ENCODE results near the gene ZNF280D.
"Not testable (repeated sequence)": the region's sequence is repeated elsewhere in the genome, so short reads cannot be mapped to it uniquely, and the experiment has no call there.

The ZNF280D gene

GRCh38 chr15:56724232-56724631 lies 9.1 kb downstream of the ZNF280D start:
- H3K27ac ChIP-seq, result no peak overlapping the region
- TF ChIP-seq CTCF (conservative IDR thresholded peaks at IDR 0.05) (no peak), ZFX (IDR thresholded peaks at IDR 0.05) (no peak)

- H3K27ac ChIP-seq, result no peak overlapping the region
- no peak for TF ChIP-seq ZFX (IDR thresholded peaks at IDR 0.05)
- no peak for TF ChIP-seq CTCF (conservative IDR thresholded peaks at IDR 0.05)
These were observed 9.5 kb downstream of the ZNF280D start for GRCh38 chr15:56723787-56724186.

- TF ChIP-seq CTCF (conservative IDR thresholded peaks at IDR 0.05), result no peak
- TF ChIP-seq ZFX (IDR thresholded peaks at IDR 0.05), result no peak
- no peak overlapping the region for H3K27ac ChIP-seq
These were observed 13.3 kb downstream of the ZNF280D start for GRCh38 chr15:56719774-56720555.

GRCh38 chr15:56719021-56719612 lies 14.2 kb downstream of the ZNF280D start:
- TF ChIP-seq CTCF (conservative IDR thresholded peaks at IDR 0.05) (no peak), ZFX (IDR thresholded peaks at IDR 0.05) (no peak)
- no peak overlapping the region for H3K27ac ChIP-seq

- H3K27ac ChIP-seq, result no peak overlapping the region
- TF ChIP-seq CTCF (conservative IDR thresholded peaks at IDR 0.05), result no peak
- TF ChIP-seq ZFX (IDR thresholded peaks at IDR 0.05), result no peak
These were observed 14.7 kb downstream of the ZNF280D start for GRCh38 chr15:56718560-56718959.

GRCh38 chr15:56716334-56716733 lies 17.0 kb downstream of the ZNF280D start:
- TF ChIP-seq CTCF (conservative IDR thresholded peaks at IDR 0.05) (no peak), ZFX (IDR thresholded peaks at IDR 0.05) (no peak)
- H3K27ac ChIP-seq, result no peak overlapping the region

GRCh38 chr15:56715220-56715619 lies 18.1 kb downstream of the ZNF280D start:
- TF ChIP-seq ZFX (IDR thresholded peaks at IDR 0.05), result no peak
- TF ChIP-seq CTCF (conservative IDR thresholded peaks at IDR 0.05), result no peak
- H3K27ac ChIP-seq, result no peak overlapping the region

- H3K27ac ChIP-seq, result not testable (repeated sequence)
These were observed 23.8 kb downstream of the ZNF280D start for GRCh38 chr15:56709502-56709901.
